ENCODE measurements around the gene STK38L.

The STK38L gene

GRCh38 chr12:27319409-27319808, 75.3 kb downstream of the STK38L start:
- peak; percentile 33 for DNase-seq (ENCODE audit: low spot score)

- DNase-seq (ENCODE audit: low spot score), result no peak
These were observed 75.8 kb downstream of the STK38L start for GRCh38 chr12:27319848-27320247.

DNA sequence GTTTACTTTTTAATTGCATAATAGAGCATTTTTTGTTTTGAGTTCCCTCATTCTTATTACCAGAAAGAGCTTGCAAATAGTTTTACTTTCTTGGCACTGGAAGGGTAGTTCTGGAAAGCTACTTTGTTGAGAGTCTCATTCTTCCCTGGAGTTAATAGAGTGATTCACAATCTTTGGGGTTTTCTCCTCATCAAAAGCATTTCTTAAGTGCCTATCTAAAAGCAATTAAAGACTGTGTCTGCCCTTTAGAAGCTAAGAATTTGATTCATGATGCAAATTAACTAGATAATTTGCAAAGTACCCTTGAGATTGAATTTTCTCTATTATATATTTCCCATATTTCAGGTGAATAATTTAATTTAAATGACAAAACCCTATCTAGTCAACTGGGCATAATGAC, 80.4 kb downstream of the STK38L start:
- no peak for DNase-seq (ENCODE audit: low spot score)

GRCh38 chr12:27330846-27331245, 86.8 kb downstream of the STK38L start:
- no peak for DNase-seq (ENCODE audit: low spot score)

DNA sequence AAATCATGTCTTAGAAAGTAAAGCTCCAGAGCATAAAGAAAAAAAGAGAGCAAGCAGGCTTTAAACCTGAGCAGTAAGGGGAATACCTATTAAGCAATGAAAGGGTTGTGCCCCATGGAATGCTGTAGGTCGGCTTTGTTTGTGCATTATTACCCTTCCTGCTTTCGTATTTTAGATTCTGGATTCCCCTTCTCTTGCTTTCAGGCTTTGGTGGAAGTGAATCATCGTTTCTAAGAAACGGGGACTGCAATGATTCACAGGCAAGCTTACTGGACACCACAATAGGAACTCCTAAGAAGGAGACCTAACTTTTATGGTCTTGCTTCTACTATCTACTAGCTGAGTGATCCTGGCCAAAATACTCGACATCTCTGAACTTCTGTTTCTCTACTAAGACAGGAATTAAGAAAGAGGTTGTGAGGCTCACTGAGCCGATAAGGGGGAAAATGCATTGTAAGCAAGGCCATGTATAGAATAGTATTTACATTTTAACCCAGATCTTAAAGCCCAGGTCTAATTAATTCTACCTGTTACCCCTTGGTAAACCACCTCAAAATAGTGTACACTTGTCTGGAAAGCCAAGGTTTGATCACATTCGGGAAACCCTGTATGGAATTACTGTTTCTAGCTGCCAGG, 87.3 kb downstream of the STK38L start:
- peak; percentile 97 for DNase-seq (ENCODE audit: low spot score)

- DNase-seq (ENCODE audit: low spot score), result peak; percentile 34
These were observed 87.8 kb downstream of the STK38L start for GRCh38 chr12:27331927-27332324.

- DNase-seq (ENCODE audit: low spot score), result no peak
These were observed 88.3 kb downstream of the STK38L start for GRCh38 chr12:27332407-27332713.

DNA sequence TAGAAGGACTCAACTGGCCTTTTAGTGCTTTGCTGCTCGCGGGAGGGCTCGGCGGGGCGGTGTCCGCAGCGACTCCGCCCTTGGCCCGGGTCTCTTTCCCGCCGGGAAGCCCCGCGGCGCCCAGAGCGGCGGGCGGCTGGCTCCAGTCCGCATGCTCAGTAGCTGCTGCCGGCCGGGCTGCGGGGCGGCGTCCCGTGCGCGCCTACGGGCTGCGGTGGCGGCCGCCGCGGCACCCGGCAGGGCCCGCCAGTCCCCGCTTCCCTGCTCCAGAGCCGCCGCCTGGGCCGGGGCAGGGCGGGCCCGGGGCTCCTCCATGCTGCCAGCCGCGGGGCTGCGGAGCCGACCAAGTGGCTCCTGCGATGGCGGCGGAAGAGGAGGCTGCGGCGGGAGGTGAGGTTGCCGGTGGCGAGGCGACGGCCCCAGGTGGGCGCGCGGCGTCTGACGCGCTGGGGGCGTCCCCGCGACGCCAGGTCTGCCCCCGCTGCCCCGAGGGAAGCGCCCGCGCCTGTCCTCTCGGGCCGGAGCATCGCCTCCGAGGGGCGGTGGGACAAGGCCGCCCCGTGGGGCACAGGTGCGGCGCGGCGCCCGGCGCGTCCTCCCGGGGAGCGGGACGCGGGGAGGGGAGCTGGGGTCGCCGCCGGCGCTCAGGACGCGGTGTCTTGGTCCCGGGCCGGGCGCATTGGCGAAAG, 88.8 kb downstream of the STK38L start, which contains the start of gene BMAL2:
Gene BMAL2, plus strand, starts transcription at position 123 of the 689 bp plus-strand sequence. Its CDS starts 237 bp downstream, at position 360.
- DNase-seq (ENCODE audit: low spot score), result peak; percentile 73

DNA sequence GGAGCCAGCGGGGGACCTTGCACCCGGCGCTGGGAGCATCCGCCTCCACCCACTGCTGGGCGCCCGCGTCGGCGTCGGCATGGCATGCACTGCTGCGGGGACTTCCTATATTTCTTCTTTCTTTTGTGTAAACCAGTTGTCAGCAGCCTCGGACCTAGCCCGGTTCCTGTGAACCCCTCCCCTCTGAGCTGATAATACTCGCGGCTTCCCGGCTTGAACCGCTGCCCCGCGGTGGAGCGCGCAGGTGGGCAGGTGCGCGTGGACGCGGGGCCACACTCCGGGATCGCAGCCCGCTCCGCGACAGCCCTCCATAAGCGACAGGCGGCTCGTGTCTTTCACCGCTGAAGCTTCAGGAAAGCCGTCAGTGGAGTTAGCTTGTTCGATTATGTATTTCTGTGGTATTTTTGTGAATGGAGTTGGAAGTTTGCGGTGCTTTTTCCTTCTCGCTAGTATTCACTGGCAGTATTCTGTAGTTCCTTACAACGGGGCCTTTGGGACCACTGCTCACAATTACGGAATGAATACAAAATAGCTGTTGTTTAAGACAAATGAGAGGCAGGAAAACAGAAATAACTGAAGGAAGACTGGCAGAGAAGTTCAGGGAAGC, 89.4 kb downstream of the STK38L start:
- DNase-seq (ENCODE audit: low spot score), result peak; percentile 64

DNA sequence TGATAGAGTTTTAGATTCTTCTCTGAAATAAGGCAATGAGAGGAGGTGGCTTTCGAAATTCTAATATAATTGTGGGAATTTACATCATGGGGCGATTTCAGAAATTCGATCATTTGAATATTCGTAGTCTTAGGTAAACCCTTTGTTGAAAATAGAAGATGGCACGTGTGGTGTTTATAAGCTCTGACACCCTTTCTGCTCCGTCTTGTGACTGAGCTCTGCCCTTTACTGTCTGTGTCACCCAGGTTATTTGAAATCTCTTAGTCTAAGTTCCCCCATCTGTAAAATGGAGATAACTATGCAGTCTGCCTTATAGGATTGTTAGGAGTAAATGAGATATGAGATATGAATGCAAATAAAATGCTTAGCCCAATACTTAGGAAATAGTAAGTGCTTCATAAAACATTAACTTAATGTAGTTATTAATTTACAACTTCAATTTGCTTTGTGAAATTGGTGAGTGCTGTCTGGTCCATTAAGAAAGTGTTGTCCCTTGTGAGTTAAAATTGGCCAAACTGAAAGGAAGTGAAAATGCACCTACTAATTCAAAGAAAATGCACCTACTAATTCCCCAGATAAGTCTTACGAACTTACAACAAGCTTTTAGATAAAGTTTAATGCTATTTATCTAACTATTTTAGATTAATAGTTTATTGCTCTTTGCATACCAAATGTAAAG, 90.1 kb downstream of the STK38L start:
- peak; percentile 50 for DNase-seq (ENCODE audit: low spot score)

GRCh38 chr12:27334721-27335082, 90.6 kb downstream of the STK38L start:
- no peak for DNase-seq (ENCODE audit: low spot score)

DNA sequence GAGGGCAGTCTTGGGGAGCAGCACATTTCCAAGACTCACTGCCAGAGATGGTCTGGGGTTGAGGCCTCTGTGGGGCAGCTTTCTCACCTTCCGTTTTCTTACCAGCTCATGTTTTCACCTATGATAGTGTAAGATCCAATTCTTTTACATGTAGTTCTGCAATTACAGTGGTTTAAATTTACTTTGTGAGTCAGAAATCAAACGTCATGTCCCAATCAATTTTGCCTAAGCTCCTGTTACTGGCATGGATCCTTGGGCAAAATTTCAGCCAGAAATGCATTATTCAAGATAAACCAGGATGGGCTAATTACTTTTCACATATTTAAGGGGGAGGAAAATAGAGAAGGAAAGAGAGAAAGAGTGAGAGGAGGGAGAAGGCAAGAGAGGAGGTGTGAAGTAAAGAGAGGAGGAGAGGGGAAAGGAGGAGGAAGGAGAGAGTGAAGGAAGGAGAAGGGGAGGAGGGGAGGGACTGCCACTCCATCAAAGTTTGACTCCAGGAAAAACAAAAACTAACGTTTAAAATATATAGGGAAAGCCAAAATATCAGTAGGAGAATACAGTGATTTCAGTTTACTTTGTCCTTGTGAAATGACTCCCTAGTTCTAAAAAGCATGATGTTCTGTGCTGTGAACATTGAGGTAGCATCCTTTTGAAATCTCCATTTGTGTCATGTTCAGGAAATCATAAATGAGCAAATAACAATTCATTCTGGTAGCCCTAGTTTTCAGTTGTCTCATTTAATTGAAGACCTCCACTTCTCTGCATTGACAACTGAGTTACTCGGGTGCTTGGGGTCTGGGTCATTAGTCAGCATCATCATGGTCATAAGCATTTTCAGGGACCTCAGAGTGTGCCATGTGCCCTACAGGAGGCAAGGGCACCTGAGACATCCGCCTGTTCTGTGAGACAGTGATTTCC, 91.5 kb downstream of the STK38L start:
- DNase-seq (ENCODE audit: low spot score), result no peak

- DNase-seq (ENCODE audit: low spot score), result peak; percentile 22
These were observed 92.2 kb downstream of the STK38L start for GRCh38 chr12:27336282-27336653.

DNA sequence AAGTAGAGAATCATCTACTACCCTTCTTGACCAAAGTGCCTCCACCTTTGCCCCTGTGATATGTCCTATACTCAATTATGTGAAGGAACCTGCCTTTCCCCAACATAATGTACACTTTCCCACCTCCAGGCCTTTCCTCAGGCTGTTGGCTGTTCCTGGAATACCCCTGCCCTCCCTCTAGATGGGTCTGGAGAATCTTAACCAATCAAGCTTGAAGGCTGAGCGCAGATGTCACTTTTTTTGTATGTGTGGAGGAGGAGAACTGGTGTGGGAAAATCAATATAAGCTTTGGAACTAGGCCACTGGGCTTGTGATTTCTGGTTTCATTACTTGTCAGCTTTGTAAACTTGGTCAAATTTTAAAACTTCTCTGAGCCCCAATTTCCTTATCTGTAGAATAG, 93.3 kb downstream of the STK38L start:
- no peak for DNase-seq (ENCODE audit: low spot score)

GRCh38 chr12:27338473-27338872, 94.4 kb downstream of the STK38L start:
- DNase-seq (ENCODE audit: low spot score), result peak; percentile 32

- peak; percentile 35 for DNase-seq (ENCODE audit: low spot score)
These were observed 96.9 kb downstream of the STK38L start for GRCh38 chr12:27340971-27341370.

DNA sequence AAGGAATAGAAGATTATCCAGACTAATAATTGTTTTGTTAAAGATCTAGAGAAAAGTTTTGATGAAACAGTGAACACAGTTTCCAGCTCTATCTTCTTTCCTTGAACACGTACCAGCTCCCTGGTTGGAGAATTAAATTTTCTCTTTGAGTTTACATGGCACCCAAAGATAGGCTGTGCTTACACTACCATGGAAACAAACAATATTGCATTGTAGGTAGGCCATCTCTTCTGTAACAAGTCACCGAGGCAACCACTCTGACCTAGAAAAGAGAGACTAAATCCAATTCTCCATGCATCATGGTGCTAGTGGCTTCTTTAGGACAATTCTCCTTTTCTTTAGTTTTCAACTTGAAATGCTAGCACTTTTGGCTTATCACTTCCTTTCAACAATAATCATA, 98.5 kb downstream of the STK38L start:
- DNase-seq (ENCODE audit: low spot score), result peak; percentile 49

GRCh38 chr12:27343255-27344000, 99.3 kb downstream of the STK38L start:
- DNase-seq (ENCODE audit: low spot score), result peak; percentile 97

DNA sequence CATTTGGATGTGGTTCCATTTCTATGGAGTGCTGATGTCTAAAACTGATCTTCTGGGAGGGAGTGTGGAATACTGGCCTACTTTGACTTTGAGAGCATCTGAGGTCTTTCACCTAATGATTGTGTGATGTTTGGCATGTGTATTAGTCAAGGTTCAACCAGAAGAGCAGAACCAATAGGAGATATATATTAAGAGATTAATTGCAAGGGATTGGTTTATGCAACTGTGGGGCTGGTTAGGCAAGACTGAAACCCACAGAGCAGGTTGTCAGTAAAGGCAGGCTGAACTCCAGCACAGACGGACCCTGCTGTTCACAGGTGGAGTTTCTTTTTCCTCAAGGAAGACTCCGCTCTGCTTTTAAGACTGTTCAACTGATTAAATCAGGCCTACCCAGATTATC, 100.2 kb downstream of the STK38L start:
- DNase-seq (ENCODE audit: low spot score), result peak; percentile 38

DNA sequence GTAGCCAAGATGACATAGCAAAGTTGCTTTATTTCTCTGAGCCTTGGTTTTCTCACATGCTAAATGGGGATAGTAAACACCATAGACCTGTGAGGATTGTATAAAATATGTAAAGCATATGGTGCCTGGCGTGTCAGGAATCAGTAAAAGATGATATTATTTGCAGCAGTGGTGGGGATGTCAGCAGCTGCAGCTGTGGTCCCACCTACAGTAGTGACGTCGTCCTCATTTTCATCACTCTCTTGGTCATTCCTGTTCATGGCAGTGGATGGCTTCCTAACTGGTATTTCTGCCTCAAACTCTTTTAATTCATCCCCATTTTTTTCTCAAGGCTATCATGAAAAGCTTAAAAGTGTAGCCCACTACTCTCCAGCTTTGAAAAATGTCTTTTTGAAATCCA, 100.7 kb downstream of the STK38L start:
- DNase-seq (ENCODE audit: low spot score), result no peak

GRCh38 chr12:27345376-27345775, 101.3 kb downstream of the STK38L start:
- DNase-seq (ENCODE audit: low spot score), result no peak
